HG03457 (cell line): ENCODE data around the gene FILIP1L.

ENCODE experiments used
- ATAC-seq: cut with Tn5 transposase; IDR thresholded peaks from one replicate; pipeline ENCODE4 v1.9.1; 2021; ENCODE audit warnings: moderate number of reproducible peaks; ENCODE audit not compliant: unreplicated experiment

FILIP1L gene

DNA sequence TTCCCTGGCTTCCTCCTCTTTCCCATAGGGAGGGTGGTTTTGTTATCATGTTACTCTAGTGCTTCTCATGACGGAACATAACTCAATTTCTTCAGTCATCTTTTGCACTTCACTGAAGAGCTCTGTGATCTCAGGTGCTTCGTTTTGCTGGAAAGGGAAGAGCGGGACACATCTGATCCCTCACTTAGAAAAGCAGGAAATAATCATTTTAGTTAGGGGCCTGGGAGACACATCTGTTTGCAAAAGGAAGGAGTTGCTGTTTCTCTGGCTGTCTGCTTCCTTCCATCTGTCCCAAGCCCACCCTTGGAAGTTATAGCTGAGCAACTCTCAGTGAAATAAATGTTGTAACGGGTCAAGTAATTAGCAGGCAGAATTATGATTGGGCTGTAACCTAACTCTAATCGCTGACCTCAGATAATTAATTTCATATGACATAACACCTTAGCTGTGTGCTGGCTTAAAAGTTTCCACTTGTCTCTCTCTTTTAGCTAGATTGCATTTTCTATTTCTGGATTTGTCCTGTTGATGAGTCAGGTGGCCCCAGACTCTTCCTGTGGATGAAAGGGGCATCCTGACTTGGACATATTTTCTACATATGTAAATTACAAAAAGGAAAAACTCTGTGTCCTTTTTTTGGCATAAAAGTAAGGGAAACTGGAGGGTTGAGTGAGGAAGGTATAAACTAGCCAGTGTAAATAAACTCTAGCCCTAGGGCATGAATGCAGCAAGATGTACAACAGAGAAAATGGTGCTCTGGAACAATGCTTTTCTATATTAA is 11.0 kb upstream of the FILIP1L start:
- ATAC-seq = no peak

DNA sequence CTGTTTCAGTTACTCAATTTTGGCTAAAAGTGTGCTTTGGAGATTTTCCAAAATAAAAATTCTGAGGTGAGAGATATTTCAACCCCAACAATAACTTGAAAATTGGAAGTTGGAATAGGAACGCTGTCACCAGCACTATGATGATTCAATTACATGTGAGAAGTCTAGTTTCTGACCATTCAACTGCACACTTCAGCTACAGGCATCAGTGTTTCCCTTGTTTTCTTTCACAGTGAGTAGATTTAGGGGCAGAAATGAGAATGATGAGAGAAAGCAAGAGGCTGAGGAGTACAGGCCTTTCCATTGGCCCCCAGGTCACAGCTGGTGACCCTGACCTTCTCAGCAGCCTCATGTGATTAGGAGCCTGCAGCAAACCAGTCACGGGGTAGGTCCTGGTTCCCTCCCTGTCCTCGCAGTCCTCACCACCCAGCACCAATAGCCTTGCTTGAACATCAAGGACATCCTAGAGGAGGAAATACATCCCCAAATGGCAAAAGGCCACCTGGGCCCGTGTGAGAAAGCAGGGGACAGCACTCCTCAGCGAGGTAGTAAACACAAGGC is 10.0 kb upstream of the FILIP1L start:
- no peak for ATAC-seq

DNA sequence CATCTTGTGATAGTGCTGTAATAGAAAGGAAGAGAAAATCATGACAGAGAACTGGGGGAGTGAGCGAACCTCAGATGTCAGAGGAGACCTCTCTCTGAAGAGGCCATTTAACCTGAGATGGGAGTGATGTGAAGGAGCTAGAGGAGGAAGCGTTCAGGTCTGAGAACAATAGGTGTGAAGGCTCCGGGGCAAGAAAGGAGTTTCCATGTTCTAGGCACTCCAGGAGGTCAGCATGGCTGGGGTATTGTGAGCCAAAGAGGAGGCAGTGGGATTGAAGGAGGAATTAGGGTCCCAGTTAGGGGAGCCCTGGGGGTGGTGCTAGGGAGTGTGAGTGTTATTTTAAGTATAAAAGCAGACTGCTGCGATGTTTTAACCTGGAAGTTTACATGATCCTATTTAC is 8.8 kb upstream of the FILIP1L start:
- ATAC-seq = no peak

DNA sequence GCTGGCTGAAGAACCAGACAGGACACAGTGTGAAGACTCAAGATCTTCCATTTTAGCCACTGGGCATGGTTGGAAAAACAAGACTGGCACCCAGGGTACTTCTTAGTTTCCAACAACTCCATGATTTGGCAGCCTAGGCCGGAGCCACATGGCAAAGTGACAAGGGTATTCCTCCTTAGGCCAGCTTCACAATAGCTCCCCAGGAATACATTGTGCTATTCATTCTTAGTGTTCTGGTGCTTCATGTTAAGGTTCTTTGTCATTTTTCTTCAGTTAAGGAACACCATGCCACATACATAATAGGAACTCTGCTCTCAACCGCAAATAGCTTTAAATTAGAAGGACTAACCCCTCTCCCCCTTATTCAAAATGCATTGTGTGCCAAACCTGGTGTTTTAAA is 8.0 kb upstream of the FILIP1L start:
- no peak for ATAC-seq

GRCh38 chr3:100120693-100121092 is 6.4 kb upstream of the FILIP1L start:
- no peak for ATAC-seq

- no peak for ATAC-seq
Observed at GRCh38 chr3:100120012-100120411, 5.7 kb upstream of the FILIP1L start.

GRCh38 chr3:100117093-100117492 is 2.8 kb upstream of the FILIP1L start:
- no peak for ATAC-seq

DNA sequence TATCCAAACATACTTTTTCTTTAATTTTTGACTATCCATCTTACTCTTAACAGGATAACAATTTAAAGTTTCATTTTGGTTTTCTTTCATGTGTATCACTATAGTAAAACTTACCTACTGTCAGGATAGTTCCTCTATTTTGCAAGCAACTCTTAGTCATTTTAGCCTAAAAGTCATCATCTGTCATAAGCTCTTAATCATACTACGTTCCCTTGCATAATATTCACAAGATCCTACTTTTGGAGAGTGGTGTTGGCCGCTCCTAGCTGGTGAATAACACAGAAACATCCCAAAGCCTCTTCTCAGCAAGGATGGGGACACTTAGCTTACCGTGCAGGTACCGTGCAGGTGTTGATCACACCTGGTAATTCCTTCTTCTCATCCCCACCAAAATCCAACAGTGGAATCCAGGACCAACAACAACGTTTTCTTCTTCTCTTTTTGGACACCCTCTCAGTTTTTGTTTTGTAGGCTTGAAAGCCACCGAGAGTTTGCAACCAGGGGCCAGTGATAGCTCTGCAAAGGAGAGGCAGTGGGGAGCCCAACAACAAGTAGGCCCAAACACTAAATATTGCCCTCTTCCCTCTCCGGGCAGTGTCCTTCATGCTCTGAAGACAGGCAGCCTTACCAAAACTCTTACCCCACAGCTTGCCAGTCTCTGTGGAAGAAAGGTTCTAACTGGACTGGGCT is 433 bp downstream of the FILIP1L start:
- ATAC-seq = no peak

DNA sequence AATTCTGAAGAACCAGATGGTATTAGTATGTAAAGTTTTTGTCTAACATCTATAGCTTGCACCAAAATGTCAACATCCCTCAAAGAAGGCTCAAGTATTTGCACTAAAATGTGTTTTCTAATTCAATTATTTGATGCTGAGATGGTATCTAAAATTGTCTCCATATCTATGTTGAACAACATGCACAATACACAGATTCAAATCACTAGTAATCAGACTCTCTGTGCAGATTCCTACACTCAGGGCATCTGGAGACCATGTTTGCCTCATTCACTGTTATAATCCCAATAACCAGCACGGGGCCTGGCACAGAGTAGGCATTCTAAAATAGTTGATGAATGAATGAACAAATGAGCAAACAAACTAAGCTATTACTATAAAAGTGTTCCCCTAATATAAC is 2.6 kb downstream of the FILIP1L start:
- ATAC-seq = no peak

- ATAC-seq = no peak
Observed at GRCh38 chr3:100110162-100110561, 4.1 kb downstream of the FILIP1L start.

- ATAC-seq = no peak
Observed at GRCh38 chr3:100108464-100109079, 5.7 kb downstream of the FILIP1L start.

DNA sequence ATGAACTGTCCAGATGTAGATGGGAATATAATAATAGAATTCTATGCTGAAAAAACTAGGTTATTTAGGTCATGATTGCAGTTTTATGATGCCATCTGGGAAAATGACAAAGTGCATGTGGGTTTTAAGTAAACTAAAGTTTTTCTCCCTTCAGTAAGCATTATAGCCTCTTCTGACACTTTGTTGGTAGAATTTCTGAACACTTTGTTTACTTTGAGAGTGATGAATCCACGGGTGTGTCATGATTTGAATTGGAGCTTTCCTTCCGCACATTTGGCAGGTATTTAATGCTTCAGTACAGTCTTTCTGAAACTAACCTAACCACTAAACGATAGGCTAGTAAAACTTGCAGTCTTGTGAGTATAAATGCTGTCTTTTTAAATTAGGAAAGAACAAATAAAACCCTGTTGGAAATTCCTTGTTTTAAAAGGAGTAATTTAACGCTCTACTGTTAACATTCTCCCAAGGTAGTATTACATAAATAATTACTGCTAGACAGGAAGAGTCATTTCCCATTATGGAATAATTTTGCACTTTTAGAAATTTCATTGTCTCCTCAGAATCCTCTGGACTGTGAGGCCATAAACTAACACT is 7.0 kb downstream of the FILIP1L start:
- ATAC-seq = no peak

DNA sequence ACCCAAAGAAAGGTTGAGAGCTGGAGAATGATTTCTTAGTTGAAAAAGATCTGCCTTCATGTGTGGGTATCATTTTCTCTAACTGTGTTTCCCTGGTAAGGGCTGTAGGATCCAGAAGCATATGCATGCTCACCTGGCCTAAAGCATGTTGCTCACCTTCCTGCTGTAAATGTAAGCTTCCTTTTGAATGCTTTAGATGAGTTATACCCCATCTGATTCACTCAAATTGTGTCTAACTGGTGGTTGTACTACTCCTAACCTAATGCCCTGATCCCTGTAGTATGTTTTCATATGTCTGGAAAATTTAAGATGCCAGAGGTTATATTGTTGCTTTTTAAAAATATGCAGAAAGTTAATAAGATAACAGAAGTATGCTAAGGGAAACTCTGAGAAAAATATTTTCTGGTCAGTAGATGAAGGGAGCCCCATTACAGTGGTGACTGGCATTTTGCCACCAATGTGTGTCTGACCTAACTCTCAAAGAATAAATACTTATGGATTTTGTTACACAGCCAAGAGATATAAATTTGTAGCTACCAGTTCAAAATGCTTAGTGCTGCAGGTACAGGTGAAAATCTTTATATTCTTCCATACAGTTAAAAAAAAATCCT is 7.7 kb downstream of the FILIP1L start:
- no peak for ATAC-seq

GRCh38 chr3:100106094-100106493 is 8.2 kb downstream of the FILIP1L start:
- ATAC-seq = no peak

DNA sequence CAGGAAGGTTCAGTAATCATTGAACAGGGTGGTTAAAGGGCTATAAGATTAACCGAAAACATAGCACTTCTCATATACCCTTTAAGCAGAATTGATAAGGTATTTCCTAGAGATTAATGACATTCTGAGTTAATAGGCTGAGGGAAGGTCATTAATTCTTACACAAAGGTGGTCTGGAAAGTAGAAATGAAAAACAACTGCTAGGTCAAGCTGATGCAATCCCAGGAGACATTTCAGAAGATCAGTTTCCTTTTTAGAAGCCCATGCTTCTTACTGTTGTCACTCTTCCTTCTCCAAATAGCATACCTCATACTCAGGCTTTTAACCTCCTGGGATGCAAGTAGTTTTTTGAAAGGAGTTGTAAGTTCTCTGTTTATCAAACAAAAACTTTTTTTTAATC is 8.8 kb downstream of the FILIP1L start:
- ATAC-seq = peak; percentile 42

- ATAC-seq = no peak
Observed at GRCh38 chr3:100104817-100105413, 9.4 kb downstream of the FILIP1L start.

GRCh38 chr3:100104442-100104798 is 9.9 kb downstream of the FILIP1L start:
- ATAC-seq = peak; percentile 35

DNA sequence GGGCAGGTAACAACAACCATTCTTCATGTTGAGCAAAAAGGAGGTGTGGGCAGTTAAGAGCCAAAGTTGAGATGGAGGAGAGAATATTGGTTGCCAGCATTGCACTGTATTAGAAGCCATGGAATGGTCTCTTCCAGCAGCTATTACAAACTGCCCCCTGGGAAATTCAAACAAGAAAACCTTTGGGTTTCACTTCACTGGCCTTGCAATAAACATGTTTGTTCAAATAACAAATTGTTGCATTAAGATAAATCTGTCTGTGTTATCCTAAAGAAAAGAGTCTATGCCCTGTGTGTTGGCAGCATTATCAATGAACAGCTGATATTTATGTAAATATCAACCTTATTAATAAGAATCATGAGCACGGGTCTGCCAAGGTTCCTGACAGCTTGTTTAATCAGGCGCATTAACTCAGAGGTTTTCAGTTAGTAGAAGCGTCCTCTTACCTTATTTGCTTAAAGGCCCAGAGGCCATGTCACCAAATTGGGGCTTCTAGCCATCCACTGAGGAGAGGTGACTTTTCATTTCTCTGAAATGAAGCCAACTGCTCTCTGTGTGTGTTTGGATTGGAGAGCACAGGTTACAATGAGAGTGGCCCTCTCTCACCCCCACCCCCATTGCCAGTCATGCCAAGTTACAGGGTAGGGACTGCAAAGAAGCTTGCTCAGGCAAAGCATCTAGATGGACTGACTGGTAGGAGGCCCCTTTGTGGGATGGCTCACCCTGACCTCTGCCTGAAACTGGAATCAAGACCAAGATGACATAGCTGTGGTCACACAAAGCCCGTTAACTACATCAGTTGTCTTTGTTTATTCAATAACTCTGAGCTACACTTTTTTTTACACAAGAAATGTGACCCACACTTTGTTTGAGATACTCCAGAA is 10.5 kb downstream of the FILIP1L start:
- peak; percentile 86 for ATAC-seq

- no peak for ATAC-seq
Observed at GRCh38 chr3:100102757-100103156, 11.5 kb downstream of the FILIP1L start.

DNA sequence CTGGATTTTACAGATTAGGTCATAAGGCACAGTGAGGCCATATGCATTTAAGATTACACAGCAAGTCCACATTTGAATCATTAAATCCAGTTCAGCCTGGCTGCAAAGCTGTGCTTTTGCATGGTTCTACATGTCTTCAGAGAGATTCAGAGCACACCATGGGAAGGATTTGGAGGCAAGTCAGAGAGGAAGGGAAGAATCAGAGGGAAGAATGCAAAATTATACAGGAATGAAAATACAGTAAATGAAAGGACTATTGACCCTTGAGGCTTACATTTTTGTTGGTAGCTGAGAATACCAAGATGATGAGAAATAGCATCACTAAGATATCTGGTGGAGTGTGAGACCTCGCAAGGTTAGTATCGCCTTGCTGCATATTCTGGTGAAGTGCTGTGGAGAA is 13.9 kb downstream of the FILIP1L start:
- no peak for ATAC-seq
